IPS-20b (cell line): Measurements from ENCODE around the gene CES3.
"Not testable (repeated sequence)": the region's sequence is repeated elsewhere in the genome, so short reads cannot be mapped to it uniquely, and the experiment has no call there.

Source experiments
- H3K27ac ChIP-seq: one replicate; pipeline ENCODE4 v1.5.1; 2013; ENCODE audit warnings: low read length
- H3K27me3 ChIP-seq: 2 replicates; pipeline ENCODE4 v1.6.1; 2013; ENCODE audit warnings: mild to moderate bottlenecking, low read length, inconsistent platforms; ENCODE audit not compliant: insufficient read depth
- H3K36me3 ChIP-seq: 2 replicates; pipeline ENCODE4 v1.6.1; 2013; ENCODE audit warnings: low read depth, mild to moderate bottlenecking, inconsistent platforms, low read length, moderate library complexity; ENCODE audit not compliant: insufficient read depth
- H3K4me1 ChIP-seq: 2 replicates; pipeline ENCODE4 v1.6.1; 2013; ENCODE audit warnings: mild to moderate bottlenecking, control low read depth, inconsistent platforms, low read length, moderate library complexity; ENCODE audit not compliant: insufficient read depth
- H3K4me3 ChIP-seq: 2 replicates; pipeline ENCODE4 v1.5.1; 2013; ENCODE audit warnings: mild to moderate bottlenecking, low read length, inconsistent platforms
- H3K9ac ChIP-seq: 2 replicates; pipeline ENCODE4 v1.6.1; 2013; ENCODE audit warnings: low read depth, mild to moderate bottlenecking, inconsistent platforms, low read length, moderate library complexity
- H3K9me3 ChIP-seq: 2 replicates; pipeline ENCODE4 v1.6.1; 2013; ENCODE audit warnings: mild to moderate bottlenecking, low read depth, low read length, inconsistent platforms; ENCODE audit not compliant: insufficient read depth

The CES3 gene

DNA sequence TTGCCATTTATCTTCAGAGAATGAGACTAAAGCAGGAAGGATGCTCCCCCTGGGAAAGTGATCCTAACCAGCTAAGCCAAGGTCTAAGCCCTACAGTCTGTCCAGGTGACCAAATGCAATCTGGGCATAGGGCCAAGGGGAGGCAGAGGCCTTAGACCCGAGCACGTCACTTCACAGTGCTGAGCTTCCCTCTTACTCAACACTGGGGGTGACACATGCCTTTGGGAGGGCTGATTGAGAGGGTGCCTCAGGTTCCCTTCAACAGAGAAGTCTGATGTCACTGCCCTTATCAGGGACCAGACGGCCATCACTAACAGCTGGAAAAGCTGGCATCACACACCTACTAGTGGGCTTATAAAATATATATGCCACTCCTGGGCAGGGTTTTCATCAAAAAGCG, 30.9 kb upstream of the CES3 start:
- Histone ChIP-seq H3K4me3 (no peak overlapping the region), H3K36me3 (no peaks in the 10 kb centered on the region), H3K27me3 (peaks cover 37% of the 10 kb centered on the region), H3K4me1 (peaks cover 4% of the 10 kb centered on the region; the same call in 1 of the 2 replicates), H3K9ac (no peak overlapping the region), H3K9me3 (no peaks in the 10 kb centered on the region), H3K27ac (no peak overlapping the region)

DNA sequence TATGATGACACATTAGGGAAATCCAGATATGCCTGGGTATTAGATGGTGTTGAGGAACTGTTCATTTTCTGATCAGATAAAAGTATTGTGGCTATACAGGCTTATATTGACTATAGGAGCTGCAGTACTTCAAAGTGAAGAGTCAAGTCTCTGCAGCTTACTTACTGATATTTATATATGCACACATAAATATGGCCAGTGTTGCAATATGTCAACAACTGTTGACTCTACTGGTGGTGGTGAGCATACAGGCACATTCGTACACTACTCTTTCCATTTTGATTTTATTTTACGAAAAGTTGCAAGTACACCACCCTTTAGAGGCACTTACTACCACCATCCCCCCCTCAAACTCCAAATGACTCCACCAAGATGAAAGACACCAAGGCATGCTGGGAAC, 29.4 kb upstream of the CES3 start:
- no peak overlapping the region for H3K4me3 ChIP-seq
- H3K27me3 ChIP-seq = peaks cover 30% of the 10 kb centered on the region
- H3K27ac ChIP-seq = no peak overlapping the region
- H3K36me3 ChIP-seq = no peaks in the 10 kb centered on the region
- no peak overlapping the region for H3K9ac ChIP-seq
- H3K9me3 ChIP-seq = no peaks in the 10 kb centered on the region
- H3K4me1 ChIP-seq = peaks cover 4% of the 10 kb centered on the region; the same call in 1 of the 2 replicates

DNA sequence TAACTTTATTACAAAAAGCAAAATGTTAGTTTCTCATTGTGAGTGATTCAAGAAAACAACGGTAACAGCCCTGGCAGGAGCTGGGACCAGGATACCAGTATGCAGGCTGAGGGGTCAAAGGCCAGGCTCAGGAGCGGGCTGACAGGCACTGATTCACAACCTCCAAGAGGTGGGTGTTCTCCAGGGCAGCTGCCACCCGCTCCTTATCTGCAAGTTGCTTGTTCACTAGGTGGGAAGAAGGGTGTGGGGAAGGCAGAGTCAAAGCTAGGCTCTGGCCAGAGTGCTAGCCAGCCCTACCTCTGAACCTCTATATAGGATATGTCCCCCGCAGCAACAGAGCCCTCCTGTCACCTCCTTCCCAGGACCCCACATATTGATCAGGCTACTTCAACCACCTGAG, 29.0 kb upstream of the CES3 start:
- H3K4me1 ChIP-seq = peaks cover 4% of the 10 kb centered on the region; the same call in 1 of the 2 replicates
- H3K9ac ChIP-seq = no peak overlapping the region
- H3K36me3 ChIP-seq = no peaks in the 10 kb centered on the region
- H3K27ac ChIP-seq = no peak overlapping the region
- H3K4me3 ChIP-seq = no peak overlapping the region
- H3K9me3 ChIP-seq = no peaks in the 10 kb centered on the region
- H3K27me3 ChIP-seq = peaks cover 26% of the 10 kb centered on the region

DNA sequence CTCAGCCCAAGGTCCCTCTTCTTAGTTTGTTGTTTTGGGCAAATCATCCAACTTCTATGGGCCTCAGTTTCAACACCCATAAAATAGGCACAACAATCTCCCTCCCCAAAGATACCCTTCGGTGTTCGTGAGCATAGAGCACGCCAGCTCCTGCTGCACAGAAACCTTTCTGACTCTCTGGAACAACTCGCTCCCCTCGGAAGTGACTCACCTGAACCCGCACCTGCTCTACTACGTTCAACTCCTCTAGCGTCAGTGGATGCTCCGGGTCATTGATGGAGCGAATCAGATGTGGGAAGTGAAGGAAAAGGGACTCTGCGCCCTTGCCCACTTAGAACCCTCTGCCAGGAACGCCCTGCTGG, 27.3 kb upstream of the CES3 start:
- Histone ChIP-seq H3K36me3 (no peaks in the 10 kb centered on the region), H3K4me1 (peaks cover 4% of the 10 kb centered on the region; the same call in 1 of the 2 replicates), H3K27me3 (peaks cover 17% of the 10 kb centered on the region), H3K4me3 (peak overlapping the region; percentile 93), H3K27ac (no peak overlapping the region), H3K9me3 (no peaks in the 10 kb centered on the region), H3K9ac (peak overlapping the region; percentile 84; the same call in 1 of the 2 replicates)

DNA sequence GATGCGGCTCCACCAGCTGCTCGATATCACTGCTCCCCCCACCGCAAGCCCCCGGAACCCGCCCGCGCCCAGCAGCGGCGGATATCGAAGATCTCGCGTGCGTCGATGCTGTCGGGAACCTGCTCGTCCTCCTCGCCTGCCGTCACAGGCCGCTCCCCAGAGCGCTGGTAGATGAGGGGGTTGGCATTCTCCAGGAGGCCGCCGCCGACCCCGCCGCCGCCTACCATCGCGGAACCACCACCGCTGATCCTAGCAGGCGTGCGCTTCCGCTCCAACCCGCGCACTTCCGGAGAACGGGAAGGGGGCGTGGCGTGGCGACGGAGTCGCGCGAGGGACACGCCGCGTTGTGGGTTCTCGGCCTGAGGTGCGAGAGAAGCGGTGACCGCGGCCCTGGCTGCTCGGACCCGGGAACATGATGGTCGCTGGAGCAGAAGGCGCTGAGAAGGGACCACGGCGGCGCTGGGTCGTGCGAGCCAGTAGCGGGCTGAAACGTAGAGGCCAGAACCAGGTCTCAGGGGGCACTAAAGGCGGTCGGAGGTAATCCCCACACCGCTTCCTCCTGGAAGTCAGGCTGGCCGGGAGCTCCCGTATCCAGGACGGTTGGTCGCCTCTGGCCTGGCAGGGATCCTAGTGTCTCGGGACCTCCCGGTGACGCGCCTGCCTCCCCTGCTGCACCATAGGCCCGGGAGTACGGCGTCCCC, 26.8 kb upstream of the CES3 start, which contains the start of gene CIAO2B:
Gene CIAO2B (minus strand): TSS at position 265 of the 701 bp plus-strand sequence. CDS start 38 bp downstream, at position 227.
- Histone ChIP-seq H3K4me3 (peak within 1 kb of the TSS; percentile 93), H3K9ac (peak within 1 kb of the TSS; percentile 84; the same call in 1 of the 2 replicates), H3K27ac (no peak within 1 kb of the TSS), H3K36me3 (no peaks in the 10 kb centered on the region), H3K27me3 (peaks cover 17% of the 10 kb centered on the region), H3K4me1 (peaks cover 4% of the 10 kb centered on the region; the same call in 1 of the 2 replicates), H3K9me3 (no peaks in the 10 kb centered on the region)

DNA sequence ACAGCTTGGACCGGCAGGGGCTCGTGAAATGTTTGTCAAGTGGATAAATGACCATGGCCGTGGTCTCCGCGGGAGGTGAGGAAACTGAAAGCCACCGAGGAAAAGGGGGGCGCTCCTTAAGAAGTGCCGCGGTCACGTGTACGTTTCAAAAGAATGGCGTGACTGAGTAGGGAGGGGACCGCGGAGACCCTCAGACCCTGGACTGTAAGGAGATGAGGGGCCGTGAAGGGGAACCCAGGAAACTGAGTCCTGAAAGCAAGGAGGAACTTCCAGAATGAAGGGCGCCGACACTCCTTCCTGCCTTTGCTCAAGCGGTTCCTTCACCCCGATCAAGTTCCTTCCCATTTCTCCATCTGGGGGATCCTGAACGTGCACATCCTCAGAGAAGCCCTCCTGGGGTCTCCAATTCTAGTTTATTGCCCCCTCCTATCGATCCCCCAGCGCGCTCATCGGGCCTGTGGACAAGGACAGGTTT, 26.2 kb upstream of the CES3 start:
- not testable (repeated sequence) for H3K36me3 ChIP-seq, H3K9me3 ChIP-seq, H3K4me1 ChIP-seq, H3K27ac ChIP-seq
- Histone ChIP-seq H3K4me3 (peak overlapping the region; percentile 93), H3K9ac (peak overlapping the region; percentile 84; the same call in 1 of the 2 replicates), H3K27me3 (peaks cover 17% of the 10 kb centered on the region)

DNA sequence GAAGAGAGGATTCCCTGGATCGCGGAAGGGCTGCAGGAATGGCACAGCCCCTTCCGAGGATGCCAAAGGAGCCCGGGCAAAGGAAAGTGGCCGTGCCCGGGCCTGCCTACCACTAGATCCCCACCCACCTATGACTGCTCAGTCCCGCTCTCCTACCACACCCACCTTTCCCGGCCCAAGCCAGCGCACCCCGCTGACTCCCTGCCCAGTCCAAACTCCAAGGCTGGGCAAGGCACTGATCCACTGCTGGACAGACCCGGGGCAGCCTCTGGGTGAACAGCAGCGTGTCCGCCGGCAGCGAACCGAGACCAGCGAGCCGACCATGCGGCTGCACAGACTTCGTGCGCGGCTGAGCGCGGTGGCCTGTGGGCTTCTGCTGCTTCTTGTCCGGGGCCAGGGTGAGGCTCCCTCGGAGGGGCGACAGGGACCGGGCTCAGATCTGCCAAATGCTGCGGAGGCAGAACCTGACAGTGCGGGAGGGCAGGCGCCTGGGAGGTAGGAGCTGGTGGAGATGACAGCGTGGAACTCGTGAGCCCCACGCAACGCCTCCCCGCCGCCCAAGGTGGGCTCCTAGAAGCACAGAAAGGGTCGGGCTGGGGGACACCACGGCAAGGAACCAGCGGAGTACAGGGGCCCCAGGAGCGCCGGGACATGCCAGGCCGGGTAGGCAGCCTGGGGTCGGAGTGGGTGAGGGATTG, 25.6 kb upstream of the CES3 start, which contains the start of gene CES2:
Gene CES2 (plus strand): TSS at position 203 of the 698 bp plus-strand sequence. CDS start 120 bp downstream, at position 323.
- Histone ChIP-seq H3K9me3 (no peaks in the 10 kb centered on the region), H3K36me3 (0 out of 2 replicates have a peak, but pooled peaks cover 4% of the 10 kb centered on the region), H3K4me3 (peak within 1 kb of the TSS; percentile 93), H3K27me3 (peaks cover 17% of the 10 kb centered on the region), H3K9ac (peak within 1 kb of the TSS; percentile 84; the same call in 1 of the 2 replicates), H3K4me1 (peaks cover 4% of the 10 kb centered on the region; the same call in 1 of the 2 replicates), H3K27ac (no peak within 1 kb of the TSS)

DNA sequence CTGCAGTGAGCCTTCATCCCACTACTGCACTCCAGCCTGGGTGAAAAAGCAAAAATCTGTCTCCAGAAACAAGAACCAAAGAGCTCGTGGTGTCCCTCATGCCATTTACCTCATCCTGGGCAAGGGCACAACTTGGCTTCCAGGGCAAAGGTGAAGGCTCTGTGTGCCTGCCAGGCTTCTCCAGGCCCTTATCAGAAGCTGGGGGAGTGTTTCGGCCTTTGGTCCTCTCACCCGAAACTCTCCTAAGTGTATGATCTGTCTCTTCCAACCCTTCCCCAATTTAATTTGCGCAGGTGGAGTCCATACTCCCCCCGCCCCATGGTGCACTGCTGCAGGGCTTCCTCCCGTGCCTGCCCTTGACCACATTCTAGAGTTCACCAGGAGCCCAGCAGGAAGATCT, 24.6 kb upstream of the CES3 start:
- H3K9ac ChIP-seq = no peak overlapping the region
- peaks cover 12% of the 10 kb centered on the region; the same call in 1 of the 2 replicates for H3K36me3 ChIP-seq
- no peak overlapping the region for H3K27ac ChIP-seq
- no peak overlapping the region for H3K4me3 ChIP-seq
- H3K9me3 ChIP-seq = no peaks in the 10 kb centered on the region
- peaks cover 4% of the 10 kb centered on the region; the same call in 1 of the 2 replicates for H3K4me1 ChIP-seq
- H3K27me3 ChIP-seq = peaks cover 17% of the 10 kb centered on the region

DNA sequence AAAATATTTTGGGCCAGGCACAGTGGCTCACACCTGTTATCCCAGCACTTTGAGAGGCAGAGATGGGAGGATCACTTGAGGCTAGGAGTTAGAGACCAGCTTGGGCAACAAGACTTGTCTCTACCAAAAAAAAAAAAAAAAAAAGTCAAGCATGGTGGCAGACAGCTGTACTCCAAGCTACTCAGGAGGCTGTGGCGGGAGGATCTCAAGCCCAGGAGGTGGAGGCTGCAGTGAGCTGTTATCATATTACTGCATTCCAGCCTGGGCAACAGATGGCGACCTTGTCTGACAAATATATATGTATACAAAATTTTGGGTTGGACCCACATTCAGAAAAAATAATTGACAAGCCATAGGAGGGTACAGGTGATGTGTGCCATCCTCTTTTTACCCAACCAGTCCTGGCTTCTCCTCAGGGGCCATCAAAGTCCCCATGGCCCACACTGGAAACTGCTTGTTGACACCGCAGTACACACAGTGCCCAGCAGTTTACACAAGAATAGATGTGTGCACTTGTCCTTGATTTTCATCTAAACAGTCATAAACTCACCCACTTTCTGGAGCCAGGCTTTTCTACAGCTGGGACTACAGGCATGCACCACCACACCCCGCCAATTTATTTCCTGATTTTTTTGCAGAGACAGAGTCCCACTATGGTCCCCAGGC, 24.0 kb upstream of the CES3 start:
- Histone ChIP-seq H3K36me3 (peaks cover 17% of the 10 kb centered on the region), H3K27me3 (peaks cover 17% of the 10 kb centered on the region), H3K4me3 (no peak overlapping the region), H3K9me3 (no peaks in the 10 kb centered on the region), H3K9ac (no peak overlapping the region), H3K4me1 (peaks cover 4% of the 10 kb centered on the region; the same call in 1 of the 2 replicates), H3K27ac (no peak overlapping the region)

DNA sequence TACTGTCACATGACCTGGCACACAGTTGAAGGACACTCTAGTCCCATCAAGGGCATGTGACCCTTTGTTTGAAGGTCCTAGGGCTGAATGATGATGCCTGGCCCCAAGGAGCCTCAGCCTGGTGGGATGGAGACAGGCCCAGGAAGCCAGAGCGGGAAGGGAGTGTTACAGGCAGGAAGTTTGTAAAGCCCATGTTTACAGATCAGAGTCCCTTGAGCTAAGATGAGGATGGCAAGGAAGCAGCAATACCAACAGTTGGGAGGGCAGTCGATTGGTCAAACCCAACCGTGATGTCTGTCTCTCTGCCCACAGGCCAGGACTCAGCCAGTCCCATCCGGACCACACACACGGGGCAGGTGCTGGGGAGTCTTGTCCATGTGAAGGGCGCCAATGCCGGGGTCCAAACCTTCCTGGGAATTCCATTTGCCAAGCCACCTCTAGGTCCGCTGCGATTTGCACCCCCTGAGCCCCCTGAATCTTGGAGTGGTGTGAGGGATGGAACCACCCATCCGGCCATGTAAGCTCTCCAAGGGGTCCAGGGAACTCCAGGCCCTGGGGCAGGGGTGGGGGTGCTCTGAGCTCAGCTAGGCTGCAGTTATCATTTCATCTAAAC, 23.2 kb upstream of the CES3 start:
- H3K27ac ChIP-seq = no peak overlapping the region
- no peak overlapping the region for H3K4me3 ChIP-seq
- peaks cover 25% of the 10 kb centered on the region for H3K36me3 ChIP-seq
- H3K4me1 ChIP-seq = peaks cover 4% of the 10 kb centered on the region; the same call in 1 of the 2 replicates
- no peaks in the 10 kb centered on the region for H3K9me3 ChIP-seq
- H3K9ac ChIP-seq = no peak overlapping the region
- H3K27me3 ChIP-seq = peaks cover 17% of the 10 kb centered on the region

DNA sequence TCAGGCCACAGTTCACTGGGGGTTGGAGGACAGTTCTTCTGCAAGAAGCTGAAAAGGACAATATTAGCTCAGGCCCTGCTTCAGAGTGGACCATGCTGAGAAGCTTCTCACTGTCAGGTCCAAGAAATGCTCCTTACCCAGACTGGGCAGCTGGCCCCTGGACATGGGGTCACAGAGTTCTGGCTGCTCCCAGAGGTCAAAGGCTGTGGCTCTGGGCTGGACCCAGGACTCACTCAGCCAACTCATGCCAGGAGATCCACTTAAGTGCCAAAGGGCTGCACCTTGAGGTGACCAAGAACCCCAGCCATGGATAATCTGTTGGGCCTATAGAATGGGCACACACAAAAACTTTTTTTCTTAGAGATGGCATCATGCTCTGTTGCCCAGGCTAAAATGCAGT, 21.7 kb upstream of the CES3 start:
- Histone ChIP-seq H3K36me3 (peaks cover 31% of the 10 kb centered on the region), H3K27ac (no peak overlapping the region), H3K9me3 (no peaks in the 10 kb centered on the region), H3K4me1 (no peaks in the 10 kb centered on the region), H3K27me3 (peaks cover 10% of the 10 kb centered on the region), H3K4me3 (no peak overlapping the region), H3K9ac (no peak overlapping the region)
